Stimulated activated naive B cell treated with anti-CD40 and anti-IgM and Interleukin-4, amounts not matched to agents 10 μg/mL and 1 μg/mL and 100 μg/mL, for 72 hours (primary cell): ENCODE data around the gene KLF15.

Source experiments
- ATAC-seq, 2 donors: fragments of 150-1000 bp; cut with Tn5 transposase; replicated peaks; 2 replicates each; pipeline ENCODE4 v1.10.0; 2021; ENCODE audit warnings: moderate library complexity in 1 of 2
- DNase-seq: peaks from one replicate; pipeline ENCODE4 v3.0.0; 2021
- H3K27ac Mint-ChIP-seq: one replicate; pipeline ENCODE4 v1.8.0; 2022; ENCODE audit warnings: mild to moderate bottlenecking, mixed read lengths
- H3K27me3 Mint-ChIP-seq, 2 donors: one replicate each; pipeline ENCODE4 v1.8.0; 2022; ENCODE audit warnings: mixed read lengths in 2 of 2
- H3K36me3 Mint-ChIP-seq, 2 donors: one replicate each; pipeline ENCODE4 v1.8.0; 2022; ENCODE audit warnings: mixed read lengths in 2 of 2, mild to moderate bottlenecking in 1 of 2
- H3K4me1 Mint-ChIP-seq, 2 donors: one replicate each; pipeline ENCODE4 v1.8.0; 2022; ENCODE audit warnings: mixed read lengths in 2 of 2, mild to moderate bottlenecking in 1 of 2
- H3K4me3 Mint-ChIP-seq, 2 donors: one replicate each; pipeline ENCODE4 v1.8.0; 2022; ENCODE audit warnings: mild to moderate bottlenecking in 2 of 2, mixed read lengths in 2 of 2, moderate library complexity in 1 of 2
- H3K9me3 Mint-ChIP-seq, 2 donors: one replicate each; pipeline ENCODE4 v1.8.0; 2022; ENCODE audit warnings: mixed read lengths in 2 of 2, mild to moderate bottlenecking in 1 of 2

Gene KLF15

DNA sequence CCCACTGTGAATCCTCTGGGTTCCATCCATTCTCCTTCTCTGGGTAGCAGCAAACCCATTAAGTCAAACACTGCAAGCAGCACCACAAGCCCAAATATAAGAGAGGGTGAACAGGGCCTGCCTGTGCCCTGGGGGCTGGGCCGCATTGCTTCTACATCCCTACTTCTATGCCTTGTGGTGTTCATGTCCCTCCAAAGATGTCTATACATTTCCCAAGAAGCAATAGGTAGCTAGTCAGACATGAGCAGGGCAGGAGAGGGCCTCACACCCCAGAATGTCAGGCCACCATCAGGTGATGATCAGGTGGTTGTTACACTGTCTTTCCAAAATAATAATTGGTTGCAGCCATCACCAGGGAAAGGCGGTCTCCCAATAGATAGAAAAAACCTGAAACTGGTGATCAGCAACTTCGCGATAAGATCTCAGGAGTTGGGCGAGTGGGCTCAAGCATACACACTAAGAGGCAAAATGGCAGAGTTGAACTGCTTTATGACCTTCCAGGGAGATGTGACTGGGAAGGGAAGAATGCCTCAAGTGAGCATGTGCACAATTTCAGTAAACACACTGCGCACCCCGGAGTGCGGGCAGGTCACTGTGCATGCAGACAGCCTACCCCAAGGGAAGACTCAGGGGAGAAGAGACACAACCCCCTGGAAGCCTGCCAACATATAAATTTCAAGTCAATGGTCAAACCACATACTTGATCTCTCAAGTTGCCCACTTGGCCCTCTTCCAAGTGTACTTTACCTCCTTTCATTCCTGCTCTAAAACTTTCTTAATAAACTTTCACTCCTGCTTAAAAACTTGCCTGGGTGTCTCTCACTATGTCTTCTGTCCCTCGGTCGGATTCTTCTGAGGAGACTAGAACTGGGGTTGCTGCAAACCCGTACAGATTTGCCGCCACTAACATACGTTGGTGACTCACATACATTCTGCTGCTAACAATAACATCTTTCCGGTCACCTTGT, 39.9 kb downstream of the KLF15 start:
- Mint-ChIP-seq H3K4me3 (no peak overlapping the region), H3K36me3 (no peaks in the 10 kb centered on the region), H3K9me3 (peaks cover 0 to 4% of the 10 kb centered on the region in 2 donors), H3K4me1 (no peaks in the 10 kb centered on the region), H3K27ac (no peak overlapping the region), H3K27me3 (peaks cover 2 to 3% of the 10 kb centered on the region in 2 donors)
- DNase-seq (no peak), ATAC-seq (no peak)

- Mint-ChIP-seq H3K36me3 (no peaks in the 10 kb centered on the region), H3K4me1 (no peaks in the 10 kb centered on the region), H3K27me3 (no peaks in the 10 kb centered on the region), H3K27ac (no peak overlapping the region), H3K4me3 (no peak overlapping the region), H3K9me3 (peaks cover 0 to 4% of the 10 kb centered on the region in 2 donors)
- ATAC-seq (no peak), DNase-seq (no peak)
Observed at GRCh38 chr3:126316501-126316939, 40.7 kb downstream of the KLF15 start.

DNA sequence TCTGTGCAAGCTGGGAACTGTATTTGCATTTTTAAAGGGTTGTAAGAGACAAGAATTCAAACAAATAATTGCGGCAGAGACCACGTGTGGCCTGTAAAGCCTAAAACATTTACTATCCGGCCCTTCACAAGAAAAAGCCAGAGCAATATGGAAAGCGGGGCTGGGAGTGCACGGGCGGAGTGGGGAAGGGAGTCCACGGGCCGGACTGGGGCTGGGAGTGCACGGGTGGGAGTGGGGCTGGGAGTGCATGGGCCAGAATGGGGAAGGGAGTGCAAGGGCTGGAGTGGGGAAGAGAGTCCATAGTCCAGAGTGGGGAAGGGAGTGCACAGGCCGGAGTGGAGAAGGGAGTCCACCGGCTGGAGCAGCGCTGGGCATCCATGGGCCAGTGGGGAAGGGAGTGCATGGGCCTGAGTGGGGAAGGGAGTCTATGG, 41.2 kb downstream of the KLF15 start:
- Mint-ChIP-seq H3K36me3 (no peaks in the 10 kb centered on the region), H3K27ac (no peak overlapping the region), H3K4me3 (no peak overlapping the region), H3K9me3 (peaks cover 0 to 4% of the 10 kb centered on the region in 2 donors), H3K4me1 (no peaks in the 10 kb centered on the region), H3K27me3 (no peaks in the 10 kb centered on the region)
- no peak for ATAC-seq
- no peak for DNase-seq

GRCh38 chr3:126314790-126315658, 42.2 kb downstream of the KLF15 start:
- H3K36me3 Mint-ChIP-seq, result no peaks in the 10 kb centered on the region
- no peaks in the 10 kb centered on the region for H3K4me1 Mint-ChIP-seq
- no peaks in the 10 kb centered on the region for H3K27me3 Mint-ChIP-seq
- H3K4me3 Mint-ChIP-seq, result no peak overlapping the region
- ATAC-seq (no peak), DNase-seq (no peak)
- no peak overlapping the region for H3K27ac Mint-ChIP-seq
- H3K9me3 Mint-ChIP-seq, result peaks cover 0 to 5% of the 10 kb centered on the region in 2 donors

- no peaks in the 10 kb centered on the region for H3K4me1 Mint-ChIP-seq
- peaks cover 0 to 5% of the 10 kb centered on the region in 2 donors for H3K9me3 Mint-ChIP-seq
- no peaks in the 10 kb centered on the region for H3K36me3 Mint-ChIP-seq
- H3K27ac Mint-ChIP-seq, result no peak overlapping the region
- ATAC-seq, result no peak
- DNase-seq, result no peak
- H3K27me3 Mint-ChIP-seq, result no peaks in the 10 kb centered on the region
- H3K4me3 Mint-ChIP-seq, result no peak overlapping the region
Observed at GRCh38 chr3:126314305-126314789, 42.9 kb downstream of the KLF15 start.

DNA sequence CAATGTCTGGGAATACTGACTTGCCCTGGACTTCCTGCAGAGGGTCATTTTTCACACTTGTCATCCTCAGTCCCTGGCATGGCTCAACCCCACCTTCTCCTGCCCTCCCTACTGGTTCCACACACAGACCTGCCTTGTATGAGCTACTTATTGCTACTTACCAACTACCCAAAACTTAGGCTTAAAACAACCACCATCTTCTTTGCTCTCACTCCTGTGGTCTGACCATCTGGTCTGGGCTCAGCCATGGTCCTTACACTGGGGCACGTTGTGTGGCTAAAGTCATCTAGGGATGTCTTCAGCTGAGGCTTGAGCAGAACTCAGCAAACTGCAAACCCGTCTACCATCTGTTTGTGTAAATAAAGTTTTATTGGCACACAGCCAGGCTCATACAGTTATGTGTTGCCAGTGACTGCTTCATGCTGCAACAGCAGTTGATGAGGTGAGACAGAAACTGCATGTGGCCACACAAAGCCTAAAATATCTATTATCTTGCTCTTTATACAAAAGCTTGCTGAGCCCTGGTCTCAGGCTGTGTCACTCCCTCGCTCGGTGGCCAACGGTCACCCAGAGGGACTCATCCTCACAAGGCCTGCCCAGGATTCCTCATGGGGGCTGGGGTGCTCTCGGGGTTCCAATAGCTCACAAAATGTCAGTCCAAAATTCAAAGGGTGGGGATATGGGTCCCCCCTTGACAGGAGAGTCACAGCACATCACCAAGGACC, 43.5 kb downstream of the KLF15 start:
- no peak overlapping the region for H3K4me3 Mint-ChIP-seq
- H3K27me3 Mint-ChIP-seq, result peaks cover 0 to 5% of the 10 kb centered on the region in 2 donors
- ATAC-seq (no peak), DNase-seq (no peak)
- H3K36me3 Mint-ChIP-seq, result no peaks in the 10 kb centered on the region
- no peaks in the 10 kb centered on the region for H3K4me1 Mint-ChIP-seq
- H3K9me3 Mint-ChIP-seq, result peaks cover 0 to 5% of the 10 kb centered on the region in 2 donors
- H3K27ac Mint-ChIP-seq, result no peak overlapping the region

DNA sequence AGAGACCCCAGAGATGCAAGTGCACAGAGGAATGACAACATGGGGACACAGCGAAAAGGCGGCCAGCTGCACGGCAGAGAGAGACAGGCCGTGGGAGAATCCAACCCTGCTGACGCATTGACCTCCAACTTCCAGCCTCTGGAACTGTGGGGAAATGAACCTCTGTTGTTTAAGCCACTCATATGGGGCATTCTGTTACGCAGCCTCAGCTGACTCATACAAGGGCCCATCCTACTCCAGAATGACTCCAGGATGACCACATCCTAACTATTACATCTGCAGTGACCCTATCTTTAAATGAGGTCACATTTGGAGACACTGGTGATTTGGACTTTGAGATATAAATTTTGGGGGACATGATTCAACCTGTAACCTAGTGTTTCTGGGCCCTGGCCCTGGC, 44.0 kb downstream of the KLF15 start:
- H3K9me3 Mint-ChIP-seq, result peaks cover 0 to 5% of the 10 kb centered on the region in 2 donors
- no peak overlapping the region for H3K4me3 Mint-ChIP-seq
- no peak overlapping the region for H3K27ac Mint-ChIP-seq
- H3K36me3 Mint-ChIP-seq, result no peaks in the 10 kb centered on the region
- H3K4me1 Mint-ChIP-seq, result no peaks in the 10 kb centered on the region
- peaks cover 0 to 5% of the 10 kb centered on the region in 2 donors for H3K27me3 Mint-ChIP-seq
- no peak for ATAC-seq
- no peak for DNase-seq

DNA sequence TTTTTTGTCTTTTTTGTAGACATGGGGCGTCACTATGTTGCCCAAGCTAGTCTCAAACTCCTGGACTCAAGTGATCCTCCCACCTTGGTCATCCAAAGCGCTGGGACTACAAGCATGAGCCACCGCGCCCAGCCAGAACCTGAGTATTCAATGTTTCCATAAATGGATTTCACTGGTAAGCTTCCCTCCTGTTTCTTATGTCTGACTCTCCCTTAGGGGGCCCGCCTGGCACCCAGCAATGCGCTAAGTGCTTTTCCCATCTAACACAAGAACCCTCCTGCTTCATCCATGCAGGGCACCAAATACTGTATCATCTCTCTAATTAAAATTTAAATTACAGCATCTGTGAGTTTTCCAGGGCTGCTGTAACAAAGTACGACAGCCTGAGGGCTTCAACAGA, 44.9 kb downstream of the KLF15 start:
- H3K36me3 Mint-ChIP-seq, result no peaks in the 10 kb centered on the region
- no peak overlapping the region for H3K27ac Mint-ChIP-seq
- ATAC-seq, result no peak
- no peak overlapping the region for H3K4me3 Mint-ChIP-seq
- H3K9me3 Mint-ChIP-seq, result peaks cover 0 to 3% of the 10 kb centered on the region in 2 donors
- peaks cover 0 to 5% of the 10 kb centered on the region in 2 donors for H3K27me3 Mint-ChIP-seq
- DNase-seq, result no peak
- H3K4me1 Mint-ChIP-seq, result no peaks in the 10 kb centered on the region

GRCh38 chr3:126311338-126311978, 45.8 kb downstream of the KLF15 start:
- DNase-seq (no peak), ATAC-seq (no peak)
- H3K27ac Mint-ChIP-seq, result no peak overlapping the region
- H3K9me3 Mint-ChIP-seq, result peaks cover 0 to 3% of the 10 kb centered on the region in 2 donors
- H3K4me3 Mint-ChIP-seq, result no peak overlapping the region
- peaks cover 0 to 5% of the 10 kb centered on the region in 2 donors for H3K27me3 Mint-ChIP-seq
- no peaks in the 10 kb centered on the region for H3K36me3 Mint-ChIP-seq
- no peaks in the 10 kb centered on the region for H3K4me1 Mint-ChIP-seq

DNA sequence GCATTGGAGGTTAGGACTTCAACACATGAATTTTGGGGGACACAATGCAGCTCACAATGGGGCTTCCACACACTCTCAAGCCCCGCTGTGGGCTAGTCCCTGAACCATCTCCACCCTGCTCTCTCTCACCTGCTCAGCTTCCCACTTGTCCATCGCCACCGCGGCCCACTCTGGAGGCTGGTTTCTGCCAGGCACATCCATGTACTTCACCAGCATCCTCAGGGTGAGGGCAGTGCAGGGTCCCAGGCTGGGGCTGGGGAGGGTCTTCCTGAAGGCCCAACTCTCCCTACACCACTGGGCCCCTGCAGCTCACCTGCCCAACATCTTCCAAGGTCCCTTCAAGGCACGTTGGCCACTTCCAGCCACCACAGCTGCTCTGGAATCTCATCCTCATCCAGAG, 46.4 kb downstream of the KLF15 start:
- Mint-ChIP-seq H3K27me3 (peaks cover 0 to 5% of the 10 kb centered on the region in 2 donors), H3K9me3 (peaks cover 0 to 3% of the 10 kb centered on the region in 2 donors), H3K4me1 (no peaks in the 10 kb centered on the region), H3K27ac (no peak overlapping the region), H3K4me3 (no peak overlapping the region), H3K36me3 (no peaks in the 10 kb centered on the region)
- no peak for DNase-seq
- no peak for ATAC-seq

- no peaks in the 10 kb centered on the region for H3K4me1 Mint-ChIP-seq
- peaks cover 0 to 5% of the 10 kb centered on the region in 2 donors for H3K27me3 Mint-ChIP-seq
- H3K36me3 Mint-ChIP-seq, result no peaks in the 10 kb centered on the region
- H3K4me3 Mint-ChIP-seq, result no peak overlapping the region
- DNase-seq (no peak), ATAC-seq (no peak)
- H3K27ac Mint-ChIP-seq, result no peak overlapping the region
- H3K9me3 Mint-ChIP-seq, result peaks cover 0 to 3% of the 10 kb centered on the region in 2 donors
Observed at GRCh38 chr3:126309861-126310655, 47.1 kb downstream of the KLF15 start.

- Mint-ChIP-seq H3K27me3 (peaks cover 0 to 9% of the 10 kb centered on the region in 2 donors), H3K27ac (no peak overlapping the region), H3K4me1 (no peaks in the 10 kb centered on the region), H3K9me3 (peaks cover 0 to 6% of the 10 kb centered on the region in 2 donors), H3K36me3 (no peaks in the 10 kb centered on the region), H3K4me3 (no peak overlapping the region)
- no peak for ATAC-seq
- no peak for DNase-seq
Observed at GRCh38 chr3:126309165-126309564, 48.0 kb downstream of the KLF15 start.
